Gastrocnemius medialis (tissue), 4 donors: Measurements from ENCODE around the gene MMP17.

Source experiments
- CTCF ChIP-seq, 5 experiments: fragments of 450-650 bp in 3 of 5; fragments of 200-600 bp in 2 of 5; sonication (generic) in 2 of 5; IDR thresholded peaks in 4 of 5; conservative IDR thresholded peaks in 1 of 5; 1 replicate in 4 of 5; 2 replicates in 1 of 5; pipeline ENCODE4 v1.5.1; 2016 to 2019; ENCODE audit warnings: antibody characterized with exemption in 5 of 5, mild to moderate bottlenecking in 3 of 5, moderate library complexity in 3 of 5
- POLR2A ChIP-seq, 2 donors: fragments of 450-650 bp; IDR thresholded peaks; one replicate each; pipeline ENCODE4 v1.6.1; 2017; ENCODE audit warnings: antibody characterized with exemption in 2 of 2, mild to moderate bottlenecking in 2 of 2, moderate library complexity in 2 of 2

DNA sequence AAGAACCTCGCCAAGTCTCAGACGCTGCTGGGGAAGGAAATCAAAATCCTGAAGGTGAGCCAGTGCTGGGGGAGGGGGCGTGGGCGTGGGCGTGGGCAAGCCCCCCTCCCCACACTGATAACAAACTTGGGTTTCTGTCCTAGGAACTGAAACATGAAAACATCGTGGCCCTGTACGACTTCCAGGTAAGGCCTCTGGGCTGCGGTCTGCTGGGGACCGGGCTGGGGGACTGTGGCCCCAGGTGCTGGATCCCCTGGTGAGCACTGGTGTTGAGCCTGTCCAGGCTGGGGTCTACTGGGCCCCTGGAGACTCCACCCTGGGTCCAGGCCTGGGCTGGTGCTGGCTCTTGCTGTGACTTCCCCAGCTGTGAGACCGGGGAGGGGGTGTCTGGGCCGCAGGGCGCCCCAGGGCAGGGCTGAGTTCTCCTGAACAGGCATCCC is 67.5 kb downstream of the MMP17 start:
- no peak for TF ChIP-seq CTCF (IDR thresholded peaks at IDR 0.05 in 4 of 5, conservative IDR thresholded peaks at IDR 0.05 in 1 of 5)
- TF ChIP-seq POLR2A (IDR thresholded peaks at IDR 0.05) = no peak
